Measurements from ENCODE around the gene STK39.

The STK39 gene

GRCh38 chr2:168079236-168079635, 168.2 kb downstream of the STK39 start:
- Histone ChIP-seq H3K4me1 (ENCODE audit: control insufficient read depth in 1 of 2, insufficient read depth in 1 of 2, low read depth in 1 of 2, low read length in 1 of 2) (peaks cover 6 to 10% of the 10 kb centered on the region in 2 experiments), H3K36me3 (no peaks in the 10 kb centered on the region), H3K9me3 (no peaks in the 10 kb centered on the region), H3K4me3 (ENCODE audit: low read depth in 1 of 2, low read length in 1 of 2) (no peak overlapping the region), H3K27me3 (no peaks in the 10 kb centered on the region), H3K27ac (no peak overlapping the region)
- no peak for TF ChIP-seq CTCF (IDR thresholded peaks at IDR 0.05)

- no peaks in the 10 kb centered on the region for H3K27me3 ChIP-seq
- no peaks in the 10 kb centered on the region for H3K9me3 ChIP-seq
- no peak for TF ChIP-seq CTCF (IDR thresholded peaks at IDR 0.05)
- no peak overlapping the region for H3K4me3 ChIP-seq (ENCODE audit: low read depth in 1 of 2, low read length in 1 of 2)
- no peaks in the 10 kb centered on the region for H3K36me3 ChIP-seq
- peaks cover 6 to 10% of the 10 kb centered on the region in 2 experiments for H3K4me1 ChIP-seq (ENCODE audit: control insufficient read depth in 1 of 2, insufficient read depth in 1 of 2, low read depth in 1 of 2, low read length in 1 of 2)
- H3K27ac ChIP-seq: no peak overlapping the region
Observed at GRCh38 chr2:168076731-168077130, 170.7 kb downstream of the STK39 start.

- H3K9me3 ChIP-seq: no peaks in the 10 kb centered on the region
Observed at GRCh38 chr2:168075446-168075845, 171.9 kb downstream of the STK39 start.

GRCh38 chr2:168072626-168073303, 174.6 kb downstream of the STK39 start:
- no peaks in the 10 kb centered on the region for H3K36me3 ChIP-seq
- no peak overlapping the region for H3K27ac ChIP-seq
- H3K9me3 ChIP-seq: no peaks in the 10 kb centered on the region
- H3K4me1 ChIP-seq (ENCODE audit: control insufficient read depth in 1 of 2, insufficient read depth in 1 of 2, low read depth in 1 of 2, low read length in 1 of 2): peaks cover 6 to 10% of the 10 kb centered on the region in 2 experiments
- no peaks in the 10 kb centered on the region for H3K27me3 ChIP-seq
- no peak for TF ChIP-seq CTCF (IDR thresholded peaks at IDR 0.05)
- no peak overlapping the region for H3K4me3 ChIP-seq (ENCODE audit: low read depth in 1 of 2, low read length in 1 of 2)

More at GRCh38 chr2:168075446-168075845, 171.9 kb downstream of the STK39 start:
- Histone ChIP-seq H3K36me3 (no peaks in the 10 kb centered on the region), H3K27me3 (no peaks in the 10 kb centered on the region), H3K4me1 (ENCODE audit: control insufficient read depth in 1 of 2, insufficient read depth in 1 of 2, low read depth in 1 of 2, low read length in 1 of 2) (peaks cover 6 to 10% of the 10 kb centered on the region in 2 experiments), H3K27ac (no peak overlapping the region), H3K4me3 (ENCODE audit: low read depth in 1 of 2, low read length in 1 of 2) (no peak overlapping the region)
- TF ChIP-seq CTCF (IDR thresholded peaks at IDR 0.05): no peak

GRCh38 chr2:168064011-168064998, 183.1 kb downstream of the STK39 start:
- no peak overlapping the region for H3K4me3 ChIP-seq (ENCODE audit: low read depth in 1 of 2, low read length in 1 of 2)
- H3K36me3 ChIP-seq: no peaks in the 10 kb centered on the region
- H3K27me3 ChIP-seq: no peaks in the 10 kb centered on the region
- H3K9me3 ChIP-seq: no peaks in the 10 kb centered on the region
- TF ChIP-seq CTCF (IDR thresholded peaks at IDR 0.05): no peak
- H3K4me1 ChIP-seq (ENCODE audit: control insufficient read depth in 1 of 2, insufficient read depth in 1 of 2, low read depth in 1 of 2, low read length in 1 of 2): no peaks in the 10 kb centered on the region
- no peak overlapping the region for H3K27ac ChIP-seq

All from neutrophil (primary cell).